HEK293 (cell line): ENCODE measurements around the gene HIKESHI.

ENCODE experiments used
- CTCF ChIA-PET: fragments of 350-600 bp; formaldehyde crosslinking; extraction: SDS; loops from one replicate; lab custom pipeline; 2021; ENCODE audit warnings: antibody characterized with exemption; lab: Yijun Ruan, JAX
- POLR2A ChIA-PET: fragments of 300-600 bp; formaldehyde crosslinking; extraction: SDS; loops from one replicate; lab custom pipeline; 2020; ENCODE audit warnings: antibody characterized with exemption, inconsistent platforms; lab: Yijun Ruan, JAX
- H3K27ac ChIP-seq: fragments of 200-500 bp; sonication (Bioruptor generic); 2 replicates; pipeline ENCODE4 v1.5.1; 2014; ENCODE audit warnings: low read depth, low read length, control low read depth, inconsistent platforms; ENCODE audit errors: extremely low read depth
- H3K36me3 ChIP-seq, 2 experiments: fragments of 200-500 bp in 1 of 2; sonication (Bioruptor generic) in 1 of 2; 1 replicate in 1 of 2; 2 replicates in 1 of 2; pipeline ENCODE4 v1.5.1; 2014 to 2017; ENCODE audit warnings: inconsistent platforms in 2 of 2, low read length in 2 of 2; ENCODE audit not compliant: control insufficient read depth in 2 of 2, insufficient read depth in 1 of 2
- H3K4me1 ChIP-seq: fragments of 200-500 bp; sonication (Bioruptor generic); 2 replicates; pipeline ENCODE4 v1.5.1; 2014; ENCODE audit warnings: mild to moderate bottlenecking, low read length, inconsistent platforms; ENCODE audit not compliant: control insufficient read depth, insufficient read depth
- H3K4me3 ChIP-seq: 2 replicates; pipeline ENCODE4 v1.5.1; 2011; ENCODE audit warnings: low read depth, mild to moderate bottlenecking, control low read depth, low read length, moderate library complexity
- H3K9me3 ChIP-seq: fragments of 200-500 bp; sonication (Bioruptor generic); 2 replicates; pipeline ENCODE4 v1.5.1; 2014; ENCODE audit warnings: low read depth, low read length, inconsistent platforms; ENCODE audit not compliant: control insufficient read depth, insufficient read depth
- KLF1 ChIP-seq: fragments of 450-650 bp; formaldehyde crosslinking; IDR thresholded peaks from 2 replicates; pipeline ENCODE4 v1.5.1; 2016; ENCODE audit warnings: missing biosample characterization, missing genetic modification characterization
- MYNN ChIP-seq: fragments of 450-650 bp; formaldehyde crosslinking; IDR thresholded peaks from 2 replicates; pipeline ENCODE4 v1.5.1; 2016; ENCODE audit warnings: missing biosample characterization, missing genetic modification characterization, borderline replicate concordance
- SP2 ChIP-seq: fragments of 450-650 bp; formaldehyde crosslinking; IDR thresholded peaks from 2 replicates; pipeline ENCODE4 v1.5.1; 2016; ENCODE audit warnings: missing biosample characterization, missing genetic modification characterization
- SP3 ChIP-seq: fragments of 450-650 bp; formaldehyde crosslinking; IDR thresholded peaks from 2 replicates; pipeline ENCODE4 v1.5.1; 2016; ENCODE audit warnings: missing biosample characterization, missing genetic modification characterization
- YY2 ChIP-seq: fragments of 450-650 bp; formaldehyde crosslinking; IDR thresholded peaks from 2 replicates; pipeline ENCODE4 v1.5.1; 2016; ENCODE audit warnings: missing biosample characterization, missing genetic modification characterization
- ZBTB1 ChIP-seq: fragments of 450-650 bp; formaldehyde crosslinking; IDR thresholded peaks from 2 replicates; pipeline ENCODE4 v1.5.1; 2016; ENCODE audit warnings: missing biosample characterization, missing genetic modification characterization
- ZBTB21 ChIP-seq: fragments of 450-650 bp; formaldehyde crosslinking; IDR thresholded peaks from 2 replicates; pipeline ENCODE4 v1.5.1; 2017; ENCODE audit warnings: missing biosample characterization, missing genetic modification characterization
- ZIC2 ChIP-seq: fragments of 450-650 bp; formaldehyde crosslinking; IDR thresholded peaks from 2 replicates; pipeline ENCODE4 v1.5.1; 2016; ENCODE audit warnings: missing biosample characterization, missing genetic modification characterization
- ZNF132 ChIP-seq: fragments of 450-650 bp; formaldehyde crosslinking; IDR thresholded peaks from 2 replicates; pipeline ENCODE4 v1.5.1; 2017; ENCODE audit warnings: missing biosample characterization, missing genetic modification characterization, borderline replicate concordance
- ZNF155 ChIP-seq: fragments of 450-650 bp; formaldehyde crosslinking; IDR thresholded peaks from 2 replicates; pipeline ENCODE4 v1.5.1; 2016; ENCODE audit warnings: missing biosample characterization, missing genetic modification characterization
- ZNF16 ChIP-seq: fragments of 450-650 bp; formaldehyde crosslinking; IDR thresholded peaks from 2 replicates; pipeline ENCODE4 v1.5.1; 2016; ENCODE audit warnings: low read depth, missing biosample characterization, missing genetic modification characterization
- ZNF391 ChIP-seq: fragments of 450-650 bp; formaldehyde crosslinking; IDR thresholded peaks from 2 replicates; pipeline ENCODE4 v1.5.1; 2016; ENCODE audit warnings: low read depth, missing biosample characterization, missing genetic modification characterization, borderline replicate concordance
- ZNF426 ChIP-seq: fragments of 450-650 bp; formaldehyde crosslinking; IDR thresholded peaks from 2 replicates; pipeline ENCODE4 v1.5.1; 2017; ENCODE audit warnings: missing biosample characterization, missing genetic modification characterization, mild to moderate bottlenecking, inconsistent platforms, moderate library complexity
- ZNF560 ChIP-seq: fragments of 450-650 bp; formaldehyde crosslinking; IDR thresholded peaks from 2 replicates; pipeline ENCODE4 v1.5.1; 2017; ENCODE audit warnings: missing biosample characterization, missing genetic modification characterization, borderline replicate concordance
- ZNF837 ChIP-seq: fragments of 450-650 bp; formaldehyde crosslinking; IDR thresholded peaks from 2 replicates; pipeline ENCODE4 v1.5.1; 2016; ENCODE audit warnings: missing biosample characterization, missing genetic modification characterization
- ZNF843 ChIP-seq: fragments of 450-650 bp; formaldehyde crosslinking; IDR thresholded peaks from 2 replicates; pipeline ENCODE4 v1.5.1; 2016; ENCODE audit warnings: missing biosample characterization, missing genetic modification characterization
- ZSCAN30 ChIP-seq: fragments of 450-650 bp; IDR thresholded peaks from 2 replicates; pipeline ENCODE4 v1.5.1; 2018; ENCODE audit warnings: missing biosample characterization, mild to moderate bottlenecking, missing genetic modification characterization, moderate library complexity
- TF ChIP-seq, protein P1 (sequence below): fragments of 450-650 bp; formaldehyde crosslinking; IDR thresholded peaks from 2 replicates; pipeline ENCODE4 v1.5.1; 2016; ENCODE audit warnings: missing biosample characterization, missing genetic modification characterization
- TF ChIP-seq, protein P2 (sequence below): IDR thresholded peaks from 2 replicates; pipeline ENCODE4 v1.6.1; 2011; ENCODE audit warnings: mild to moderate bottlenecking, low read depth, low read length, borderline replicate concordance
- TF ChIP-seq, protein P3 (sequence below): fragments of 450-650 bp; formaldehyde crosslinking; IDR thresholded peaks from 2 replicates; pipeline ENCODE4 v1.5.1; 2016; ENCODE audit warnings: missing biosample characterization, missing genetic modification characterization

HIKESHI gene

DNA sequence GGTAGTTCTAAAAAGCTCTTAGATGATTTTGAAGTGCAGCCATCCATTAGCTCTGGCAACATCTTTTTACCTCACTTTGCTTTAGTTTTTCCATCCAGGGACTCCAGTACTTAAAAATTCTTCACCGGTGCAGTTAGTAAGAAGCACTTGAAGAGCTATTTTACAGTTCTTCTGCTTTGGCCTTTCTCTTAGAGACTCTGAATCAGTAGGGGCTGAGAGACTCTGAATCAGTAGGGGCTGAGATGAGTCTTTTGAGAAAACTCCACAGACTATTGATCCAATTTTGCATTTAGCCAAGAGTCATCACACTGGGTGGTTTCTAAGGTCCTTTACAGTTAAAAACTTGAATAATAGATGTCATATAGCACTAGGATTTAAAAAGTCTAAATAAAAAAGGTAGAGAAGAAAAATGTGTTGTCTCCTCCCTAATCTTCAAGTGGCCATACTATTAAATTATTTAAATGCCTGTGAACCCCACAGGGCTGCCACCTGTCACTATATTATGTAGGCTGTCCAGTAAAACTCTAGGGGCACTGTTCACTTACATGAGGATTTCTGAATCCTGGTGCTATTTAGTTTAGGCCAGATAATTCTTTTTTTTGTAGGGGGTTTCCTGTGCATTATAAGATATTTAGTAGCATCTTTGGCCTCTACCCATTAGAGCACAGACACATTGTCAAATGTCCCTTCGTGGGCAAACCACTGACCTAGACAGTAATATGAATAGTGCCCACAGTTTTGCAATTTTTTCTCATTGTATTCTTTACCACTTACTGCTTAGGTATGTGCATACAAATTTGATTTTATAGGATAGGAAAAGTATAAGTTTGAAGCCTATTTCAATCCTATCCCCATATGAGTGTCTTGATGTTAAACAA lies 26.3 kb upstream of the HIKESHI start:
- Histone ChIP-seq H3K9me3 (no peaks in the 10 kb centered on the region), H3K4me1 (no peaks in the 10 kb centered on the region), H3K36me3 (peaks cover 0 to 54% of the 10 kb centered on the region in 2 experiments; a peak in 1 of 3 replicates), H3K27ac (no peak overlapping the region), H3K4me3 (no peak overlapping the region)
- CTCF ChIA-PET = no interaction called here
- TF ChIP-seq ZNF391 (tag by site-specific recombination) = no peak
- TF ChIP-seq ZIC2 = no peak
- no peak for TF ChIP-seq ZNF16 (tag by site-specific recombination)
- TF ChIP-seq ZNF560 (tag by site-specific recombination) = no peak
- TF ChIP-seq YY2 = no peak
- no peak for TF ChIP-seq SP2
- no peak for TF ChIP-seq ZSCAN30 (tag by site-specific recombination)
- no peak for TF ChIP-seq MYNN (tag by site-specific recombination)
- no peak for TF ChIP-seq ZNF426 (tag by site-specific recombination)
- no peak for TF ChIP-seq ZBTB21
- TF ChIP-seq, protein P1, sequence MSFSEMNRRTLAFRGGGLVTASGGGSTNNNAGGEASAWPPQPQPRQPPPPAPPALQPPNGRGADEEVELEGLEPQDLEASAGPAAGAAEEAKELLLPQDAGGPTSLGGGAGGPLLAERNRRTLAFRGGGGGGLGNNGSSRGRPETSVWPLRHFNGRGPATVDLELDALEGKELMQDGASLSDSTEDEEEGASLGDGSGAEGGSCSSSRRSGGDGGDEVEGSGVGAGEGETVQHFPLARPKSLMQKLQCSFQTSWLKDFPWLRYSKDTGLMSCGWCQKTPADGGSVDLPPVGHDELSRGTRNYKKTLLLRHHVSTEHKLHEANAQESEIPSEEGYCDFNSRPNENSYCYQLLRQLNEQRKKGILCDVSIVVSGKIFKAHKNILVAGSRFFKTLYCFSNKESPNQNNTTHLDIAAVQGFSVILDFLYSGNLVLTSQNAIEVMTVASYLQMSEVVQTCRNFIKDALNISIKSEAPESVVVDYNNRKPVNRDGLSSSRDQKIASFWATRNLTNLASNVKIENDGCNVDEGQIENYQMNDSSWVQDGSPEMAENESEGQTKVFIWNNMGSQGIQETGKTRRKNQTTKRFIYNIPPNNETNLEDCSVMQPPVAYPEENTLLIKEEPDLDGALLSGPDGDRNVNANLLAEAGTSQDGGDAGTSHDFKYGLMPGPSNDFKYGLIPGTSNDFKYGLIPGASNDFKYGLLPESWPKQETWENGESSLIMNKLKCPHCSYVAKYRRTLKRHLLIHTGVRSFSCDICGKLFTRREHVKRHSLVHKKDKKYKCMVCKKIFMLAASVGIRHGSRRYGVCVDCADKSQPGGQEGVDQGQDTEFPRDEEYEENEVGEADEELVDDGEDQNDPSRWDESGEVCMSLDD = no peak
- no peak for TF ChIP-seq ZNF843 (tag by site-specific recombination)
- TF ChIP-seq ZNF132 (tag by site-specific recombination) = no peak
- TF ChIP-seq SP3 = no peak
- no peak for TF ChIP-seq ZBTB1
- no peak for TF ChIP-seq KLF1 (tag by site-specific recombination)
- TF ChIP-seq, protein P2, sequence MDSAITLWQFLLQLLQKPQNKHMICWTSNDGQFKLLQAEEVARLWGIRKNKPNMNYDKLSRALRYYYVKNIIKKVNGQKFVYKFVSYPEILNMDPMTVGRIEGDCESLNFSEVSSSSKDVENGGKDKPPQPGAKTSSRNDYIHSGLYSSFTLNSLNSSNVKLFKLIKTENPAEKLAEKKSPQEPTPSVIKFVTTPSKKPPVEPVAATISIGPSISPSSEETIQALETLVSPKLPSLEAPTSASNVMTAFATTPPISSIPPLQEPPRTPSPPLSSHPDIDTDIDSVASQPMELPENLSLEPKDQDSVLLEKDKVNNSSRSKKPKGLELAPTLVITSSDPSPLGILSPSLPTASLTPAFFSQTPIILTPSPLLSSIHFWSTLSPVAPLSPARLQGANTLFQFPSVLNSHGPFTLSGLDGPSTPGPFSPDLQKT = no peak
- POLR2A ChIA-PET = no interaction called here

DNA sequence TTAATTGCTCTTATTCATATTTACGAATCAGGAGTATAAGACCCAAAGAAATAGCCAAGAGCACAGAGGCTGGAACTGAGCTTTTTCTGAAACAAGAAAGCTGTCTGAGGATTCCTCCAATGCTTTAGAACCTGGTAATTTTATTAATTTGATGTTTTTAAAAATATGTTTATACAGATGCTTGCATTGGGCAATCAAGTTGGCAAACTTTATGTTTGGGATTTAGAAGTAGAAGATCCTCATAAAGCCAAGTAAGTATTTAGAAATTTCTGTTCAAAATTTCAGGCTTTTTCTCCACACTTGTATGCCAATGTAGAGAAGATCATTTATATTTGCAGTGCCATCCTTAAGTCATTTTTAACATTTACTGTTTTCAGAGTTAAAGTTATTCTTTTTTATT lies 24.3 kb upstream of the HIKESHI start:
- H3K27ac ChIP-seq = no peak overlapping the region
- TF ChIP-seq ZNF837 (tag by site-specific recombination) = no peak
- no peak for TF ChIP-seq ZNF155 (tag by site-specific recombination)
- no peak for TF ChIP-seq SP2
- TF ChIP-seq, protein P3, sequence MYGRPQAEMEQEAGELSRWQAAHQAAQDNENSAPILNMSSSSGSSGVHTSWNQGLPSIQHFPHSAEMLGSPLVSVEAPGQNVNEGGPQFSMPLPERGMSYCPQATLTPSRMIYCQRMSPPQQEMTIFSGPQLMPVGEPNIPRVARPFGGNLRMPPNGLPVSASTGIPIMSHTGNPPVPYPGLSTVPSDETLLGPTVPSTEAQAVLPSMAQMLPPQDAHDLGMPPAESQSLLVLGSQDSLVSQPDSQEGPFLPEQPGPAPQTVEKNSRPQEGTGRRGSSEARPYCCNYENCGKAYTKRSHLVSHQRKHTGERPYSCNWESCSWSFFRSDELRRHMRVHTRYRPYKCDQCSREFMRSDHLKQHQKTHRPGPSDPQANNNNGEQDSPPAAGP (tag by site-specific recombination) = no peak
- H3K4me1 ChIP-seq = no peaks in the 10 kb centered on the region
- ChIA-PET POLR2A (no interaction called here), CTCF (no interaction called here)
- peaks cover 0 to 52% of the 10 kb centered on the region in 2 experiments; a peak in 1 of 3 replicates for H3K36me3 ChIP-seq
- H3K4me3 ChIP-seq = no peak overlapping the region
- no peaks in the 10 kb centered on the region for H3K9me3 ChIP-seq
